Endometrial microvascular endothelial cells (primary cell): Measurements from ENCODE around the gene TPTE. TPM values are rescaled to one million over a fixed set of nuclear protein-coding genes. Genes with fewer than 3 reads are reported as not detected.
"Not testable (repeated sequence)": the region's sequence is repeated elsewhere in the genome, so short reads cannot be mapped to it uniquely, and the experiment has no call there.

Source experiments
- in situ Hi-C: cut with HindIII; loops from 2 replicates; pipeline ENCODE4 v1.10.0; 2017; ENCODE audit warnings: low sequenced_read_pairs, low pct_unique_long_range_greater_than_20kb; ENCODE audit errors: inconsistent ontology term
- total RNA-seq: library from RNA; depleted of rRNA; stranded (reverse); fragments of >200 nt; gene quantifications from one replicate; pipeline ENCODE4 v1.2.3, GENCODE V29; 2015; ENCODE audit errors: inconsistent ontology term

Gene TPTE
- total RNA-seq, 1 donor from 2014 or later, result not detected

GRCh38 chr21:10614285-10614684, 92.9 kb downstream of the TPTE start:
- in situ Hi-C loops, result not testable (repeated sequence)

DNA sequence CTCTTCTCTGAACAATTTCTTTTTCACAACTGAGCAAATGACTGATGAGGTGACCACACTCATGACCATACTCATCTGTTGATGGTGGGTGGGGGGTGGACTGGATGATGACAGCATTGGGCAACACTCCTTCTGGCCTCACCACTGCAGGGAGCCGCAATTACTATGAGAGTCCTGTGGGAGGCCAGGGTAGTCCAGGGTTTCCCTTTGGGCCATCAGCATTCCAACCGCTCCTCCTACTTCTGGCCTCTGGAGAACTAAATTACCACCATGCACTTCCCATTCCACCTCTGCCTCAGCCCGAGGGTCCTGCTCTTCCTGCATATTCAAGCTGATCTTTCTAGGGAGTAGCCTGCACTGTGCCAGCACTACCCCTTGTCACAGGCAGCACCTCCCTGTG, 94.7 kb downstream of the TPTE start:
- in situ Hi-C loops, result not testable (repeated sequence)

DNA sequence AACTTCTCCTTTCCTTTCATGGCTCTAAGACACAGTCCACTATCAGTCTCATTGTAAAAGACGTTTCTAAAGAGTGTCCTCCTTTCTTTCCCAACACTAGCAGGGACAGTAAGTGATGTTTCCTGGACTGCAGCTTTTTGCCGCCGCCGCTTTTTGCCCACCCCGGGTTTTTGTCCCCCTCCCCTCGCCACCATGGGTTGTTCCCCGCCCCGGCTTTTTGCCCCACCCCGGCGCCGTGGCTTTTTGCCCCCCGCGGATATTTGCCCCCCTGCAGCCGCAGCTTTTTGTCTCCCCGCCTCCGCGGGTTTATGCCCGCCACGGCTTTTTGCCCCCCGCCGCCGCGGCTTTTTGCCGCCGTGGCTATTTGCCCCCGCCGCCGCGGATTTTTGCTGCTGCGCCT, 95.2 kb downstream of the TPTE start:
- in situ Hi-C loops, result no loop called here

- in situ Hi-C loops, result not testable (repeated sequence)
Measured at GRCh38 chr21:10617133-10617752, 95.9 kb downstream of the TPTE start.

DNA sequence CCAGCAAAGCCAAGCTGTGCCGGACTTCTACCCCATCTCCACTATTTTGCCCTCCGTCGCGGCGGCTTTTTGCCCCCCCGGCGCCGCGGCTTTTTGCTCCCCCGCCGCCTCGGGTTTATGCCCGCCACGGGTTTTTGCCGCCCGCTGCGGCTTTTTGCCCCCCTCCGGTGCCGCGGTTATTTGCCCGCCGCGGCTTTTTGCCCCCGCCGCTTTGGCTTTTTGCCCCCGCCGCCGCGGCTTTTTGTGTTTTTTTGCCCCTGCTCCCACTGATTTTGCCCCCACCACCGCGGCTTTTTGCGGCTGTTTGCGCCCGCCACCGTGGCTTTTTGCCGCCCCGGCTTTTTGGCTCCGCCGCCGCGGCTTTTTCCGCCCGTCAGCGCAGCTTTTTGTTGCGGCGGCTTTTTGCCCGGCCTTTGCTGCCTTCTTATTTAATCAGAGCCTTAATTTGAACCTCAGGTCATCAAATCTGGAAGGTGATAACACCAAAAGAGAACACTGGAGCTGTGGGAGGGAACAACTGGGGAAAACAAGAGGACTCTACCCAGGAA, 106.0 kb downstream of the TPTE start:
- in situ Hi-C loops, result no loop called here

DNA sequence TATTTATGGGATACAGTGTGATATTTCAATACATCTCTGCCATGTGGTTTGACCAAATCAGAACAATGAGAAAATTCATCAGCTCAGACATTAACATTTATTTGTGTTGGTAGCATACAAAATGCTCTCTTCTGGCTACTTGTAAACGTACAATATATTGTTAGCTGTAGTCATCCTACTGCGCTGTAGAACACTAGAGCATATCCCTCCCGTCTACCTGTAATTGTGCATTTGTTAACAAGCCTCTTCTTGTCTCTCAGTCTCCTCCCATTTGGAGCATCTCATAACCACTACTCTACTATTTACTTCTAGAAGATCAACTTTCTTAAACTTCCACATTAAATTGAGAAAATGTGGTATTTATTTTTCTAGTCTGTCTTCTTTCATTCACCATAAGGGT, 107.9 kb downstream of the TPTE start:
- in situ Hi-C loops, result not testable (repeated sequence)

- in situ Hi-C loops, result not testable (repeated sequence)
Measured at GRCh38 chr21:10630829-10631228, 109.4 kb downstream of the TPTE start.

DNA sequence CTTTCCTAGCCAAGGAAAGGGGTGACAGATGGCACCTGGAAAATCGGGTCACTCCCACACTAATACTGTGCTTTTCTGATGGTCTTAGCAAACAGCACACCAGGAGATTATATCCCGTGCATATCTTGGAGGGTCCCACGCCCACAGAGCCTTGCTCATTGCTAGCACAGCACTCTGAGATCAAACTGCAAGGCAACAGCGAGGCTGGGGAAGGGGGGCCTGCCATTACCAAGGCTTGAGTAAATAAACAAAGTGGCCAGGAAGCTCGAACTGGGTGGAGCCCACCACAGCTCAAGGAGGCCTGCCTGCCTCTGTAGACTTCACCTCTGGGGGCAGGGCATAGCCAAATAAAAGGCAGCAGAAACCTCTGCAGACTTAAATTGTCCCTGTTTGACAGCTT, 109.9 kb downstream of the TPTE start:
- in situ Hi-C loops, result not testable (repeated sequence)

DNA sequence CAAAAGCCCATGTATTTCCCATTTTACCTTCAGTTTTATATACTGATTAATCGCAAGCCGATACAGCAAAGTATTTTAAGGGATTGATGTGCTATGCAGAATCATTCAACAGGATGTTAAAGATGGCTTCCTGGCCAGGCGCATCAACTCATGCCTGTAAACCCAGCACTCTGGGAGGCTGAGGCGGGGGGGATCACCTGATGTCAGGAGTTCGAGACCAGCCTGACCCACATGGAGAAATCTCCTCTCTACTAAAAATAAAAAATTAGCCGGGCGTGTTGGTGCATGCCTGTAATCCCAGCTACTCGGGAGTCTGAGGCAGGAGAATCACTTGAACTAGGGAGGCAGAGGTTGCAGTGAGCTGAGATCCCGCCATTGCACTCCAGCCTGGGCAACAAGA, 116.8 kb downstream of the TPTE start:
- in situ Hi-C loops, result not testable (repeated sequence)

DNA sequence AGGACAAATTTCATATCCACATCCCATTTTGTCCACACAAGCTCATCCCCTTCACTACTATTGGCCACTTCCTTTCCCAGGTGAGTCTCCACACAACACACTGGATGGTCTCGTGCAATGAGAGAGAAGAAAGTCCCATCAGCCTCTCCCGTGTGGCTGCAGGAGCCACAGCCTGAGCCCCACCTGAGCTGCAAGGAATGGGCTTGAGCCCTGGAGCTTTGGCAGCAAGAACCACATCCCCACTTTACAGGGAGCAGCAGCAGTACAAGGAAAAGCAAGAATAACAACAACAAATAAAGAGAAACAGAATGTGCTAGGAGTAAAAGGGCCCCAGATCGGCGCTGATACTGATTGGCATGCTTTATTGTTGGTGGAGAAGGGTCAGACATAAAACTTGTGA, 117.7 kb downstream of the TPTE start:
- in situ Hi-C loops, result no loop called here

DNA sequence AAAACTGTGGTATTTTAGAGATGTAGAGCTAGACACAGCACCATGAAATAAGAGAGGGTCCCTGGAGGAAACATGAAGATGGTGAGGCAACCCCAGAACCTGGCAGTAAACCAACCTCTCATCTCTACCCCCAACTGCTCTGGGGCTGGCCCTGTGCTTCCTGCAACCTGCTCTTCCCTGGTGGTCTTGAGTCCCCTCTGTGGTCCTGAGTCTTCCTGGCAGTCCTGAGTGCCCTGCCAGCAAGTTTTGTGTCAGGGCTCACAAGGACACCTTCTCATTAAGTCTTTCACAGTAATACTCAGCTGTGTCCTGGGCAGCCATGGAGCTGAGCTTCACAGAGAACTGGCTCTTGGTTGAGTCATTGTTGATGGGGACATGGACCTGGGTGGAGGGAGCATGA, 118.4 kb downstream of the TPTE start:
- in situ Hi-C loops, result not testable (repeated sequence)

DNA sequence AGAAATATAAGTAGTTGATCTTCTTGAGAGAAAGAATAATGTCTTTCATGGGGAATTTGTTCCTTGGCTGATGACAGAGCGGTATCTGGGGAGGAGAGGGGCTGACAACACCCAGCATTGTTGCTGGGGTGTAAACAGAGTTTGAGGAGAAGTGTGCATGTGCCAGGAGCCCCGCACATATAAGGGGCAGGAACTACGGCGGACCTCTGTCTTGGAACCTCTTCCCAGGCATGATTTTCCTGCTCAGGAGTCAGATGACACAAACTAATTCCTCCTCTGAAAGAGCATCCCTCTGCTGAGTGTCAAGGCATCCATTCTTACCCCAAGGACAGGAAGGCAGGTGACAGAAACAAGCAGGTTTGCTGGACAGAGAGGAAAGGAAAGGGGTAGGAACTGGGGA, 119.1 kb downstream of the TPTE start:
- in situ Hi-C loops, result no loop called here

DNA sequence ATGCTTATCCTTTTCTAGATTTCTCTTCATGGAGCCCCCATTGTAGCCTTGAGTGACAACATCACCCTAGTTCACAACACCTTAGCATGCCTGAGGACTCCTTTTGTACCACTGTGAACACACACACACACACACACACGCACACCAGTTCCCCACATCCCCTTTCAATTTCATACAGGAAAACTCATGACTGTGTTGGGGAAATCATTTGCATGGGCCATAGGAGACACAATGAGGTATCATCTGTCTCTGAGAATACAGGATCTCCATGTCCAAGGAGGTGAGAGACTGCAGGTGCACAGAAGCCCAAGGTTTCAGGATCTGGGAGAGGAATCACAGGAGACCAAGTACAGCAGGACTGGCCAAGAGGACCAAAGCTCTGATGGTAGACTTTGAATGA, 119.7 kb downstream of the TPTE start:
- in situ Hi-C loops, result no loop called here

DNA sequence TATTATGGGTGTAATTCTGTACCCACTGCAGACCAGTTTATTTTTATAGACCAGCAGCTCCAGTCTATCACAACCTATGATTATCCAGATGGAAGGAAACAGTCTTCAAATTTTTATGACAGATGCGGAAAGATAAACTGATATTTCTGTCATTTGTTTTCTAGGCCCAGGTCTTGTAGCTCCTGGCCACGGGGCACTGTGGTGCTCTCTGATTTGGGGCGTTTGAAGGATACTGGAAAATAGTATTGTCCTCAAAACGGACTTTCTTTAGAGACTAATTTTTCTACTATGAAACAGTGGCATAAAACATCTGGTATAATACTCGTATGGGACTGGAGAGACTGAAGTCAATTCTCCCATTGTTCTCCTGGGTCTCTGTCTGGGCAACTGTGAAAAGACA, 124.3 kb downstream of the TPTE start:
- in situ Hi-C loops, result not testable (repeated sequence)

DNA sequence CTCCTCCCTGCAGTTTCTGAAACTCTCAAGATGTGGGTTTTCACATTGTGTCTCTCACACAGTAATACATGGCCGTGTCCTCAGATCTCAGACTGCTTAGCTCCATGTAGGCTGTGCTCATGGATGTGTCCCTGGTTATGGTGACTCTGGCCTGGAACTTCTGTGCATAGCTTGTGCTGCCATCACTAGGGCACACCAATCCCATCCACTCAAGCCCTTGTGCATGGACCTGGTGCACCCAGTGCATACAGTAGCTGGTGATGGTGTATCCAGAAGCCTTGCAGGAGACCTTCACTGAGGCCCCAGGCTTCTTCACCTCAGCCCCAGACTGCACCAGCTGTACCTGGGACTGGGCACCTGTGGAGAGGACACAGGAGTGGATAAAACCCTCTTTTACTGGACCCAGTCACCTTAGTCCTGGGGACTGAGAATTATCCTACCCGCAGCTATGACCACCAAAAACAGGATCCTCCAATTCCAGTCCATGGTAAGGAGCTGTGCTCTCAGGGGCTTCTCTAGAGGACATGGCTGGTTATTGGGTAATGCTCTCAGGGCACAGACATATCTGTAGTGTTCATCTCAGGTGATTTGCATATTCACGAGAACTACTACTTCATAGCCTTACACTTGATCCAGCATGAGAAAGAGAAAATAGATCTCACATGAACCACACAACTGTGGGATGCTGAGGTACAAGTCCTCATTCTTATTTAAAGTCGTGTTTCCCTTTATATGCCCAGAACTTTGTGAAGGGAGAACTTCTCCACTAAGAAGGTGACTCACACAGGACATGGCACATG, 128.2 kb downstream of the TPTE start:
- in situ Hi-C loops, result not testable (repeated sequence)

- in situ Hi-C loops, result not testable (repeated sequence)
Measured at GRCh38 chr21:10650297-10650696, 128.9 kb downstream of the TPTE start.
